ENCODE results near the gene NUP37.

Gene NUP37

DNA sequence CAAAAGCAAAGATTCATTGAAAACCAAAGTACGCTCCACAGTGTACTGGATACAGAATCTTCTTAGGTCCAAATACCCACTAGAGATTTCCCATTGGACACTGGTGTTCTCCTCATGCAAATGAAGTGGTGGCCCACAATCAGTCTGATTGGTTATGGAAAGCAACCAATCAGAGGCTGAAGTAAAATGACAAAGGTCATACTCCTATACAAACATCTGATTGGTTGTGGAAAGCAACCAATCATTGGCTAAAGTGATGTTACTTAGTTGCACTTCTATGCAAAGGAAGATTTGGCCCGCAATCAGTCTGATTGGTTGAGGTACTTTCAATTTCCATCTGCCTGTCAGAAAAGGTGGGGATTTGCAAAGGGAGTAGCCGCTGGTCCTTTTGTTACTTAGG, 56.8 kb downstream of the NUP37 start:
- no peak overlapping the region for H3K4me3 ChIP-seq (ENCODE audit: severe bottlenecking)
- H3K36me3 ChIP-seq (ENCODE audit: low read depth), result peaks cover 13% of the 10 kb centered on the region
- ATAC-seq (ENCODE audit: low read depth), result no peak
- DNase-seq (ENCODE audit: low spot score), result no peak
- TF ChIP-seq, protein P1, sequence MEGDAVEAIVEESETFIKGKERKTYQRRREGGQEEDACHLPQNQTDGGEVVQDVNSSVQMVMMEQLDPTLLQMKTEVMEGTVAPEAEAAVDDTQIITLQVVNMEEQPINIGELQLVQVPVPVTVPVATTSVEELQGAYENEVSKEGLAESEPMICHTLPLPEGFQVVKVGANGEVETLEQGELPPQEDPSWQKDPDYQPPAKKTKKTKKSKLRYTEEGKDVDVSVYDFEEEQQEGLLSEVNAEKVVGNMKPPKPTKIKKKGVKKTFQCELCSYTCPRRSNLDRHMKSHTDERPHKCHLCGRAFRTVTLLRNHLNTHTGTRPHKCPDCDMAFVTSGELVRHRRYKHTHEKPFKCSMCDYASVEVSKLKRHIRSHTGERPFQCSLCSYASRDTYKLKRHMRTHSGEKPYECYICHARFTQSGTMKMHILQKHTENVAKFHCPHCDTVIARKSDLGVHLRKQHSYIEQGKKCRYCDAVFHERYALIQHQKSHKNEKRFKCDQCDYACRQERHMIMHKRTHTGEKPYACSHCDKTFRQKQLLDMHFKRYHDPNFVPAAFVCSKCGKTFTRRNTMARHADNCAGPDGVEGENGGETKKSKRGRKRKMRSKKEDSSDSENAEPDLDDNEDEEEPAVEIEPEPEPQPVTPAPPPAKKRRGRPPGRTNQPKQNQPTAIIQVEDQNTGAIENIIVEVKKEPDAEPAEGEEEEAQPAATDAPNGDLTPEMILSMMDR (IDR thresholded peaks at IDR 0.05; ENCODE audit: poor library complexity, severe bottlenecking), result no peak
- no peak overlapping the region for H3K27ac ChIP-seq (ENCODE audit: poor library complexity, severe bottlenecking)
- H3K4me1 ChIP-seq (ENCODE audit: insufficient read depth, poor library complexity, severe bottlenecking), result no peaks in the 10 kb centered on the region
- no peaks in the 10 kb centered on the region for H3K27me3 ChIP-seq (ENCODE audit: insufficient read depth, poor library complexity, severe bottlenecking)
- no peaks in the 10 kb centered on the region for H3K9me3 ChIP-seq (ENCODE audit: severe bottlenecking)

- H3K9me3 ChIP-seq (ENCODE audit: severe bottlenecking), result no peaks in the 10 kb centered on the region
- H3K27me3 ChIP-seq (ENCODE audit: insufficient read depth, poor library complexity, severe bottlenecking), result no peaks in the 10 kb centered on the region
- no peak overlapping the region for H3K27ac ChIP-seq (ENCODE audit: poor library complexity, severe bottlenecking)
- TF ChIP-seq, protein P1 (IDR thresholded peaks at IDR 0.05; ENCODE audit: poor library complexity, severe bottlenecking), result no peak
- H3K36me3 ChIP-seq (ENCODE audit: low read depth), result peaks cover 20% of the 10 kb centered on the region
- H3K4me1 ChIP-seq (ENCODE audit: insufficient read depth, poor library complexity, severe bottlenecking), result no peaks in the 10 kb centered on the region
- H3K4me3 ChIP-seq (ENCODE audit: severe bottlenecking), result peak overlapping the region; percentile 74
- ATAC-seq (ENCODE audit: low read depth) (no peak), DNase-seq (ENCODE audit: low spot score) (no peak)
These were observed 57.5 kb downstream of the NUP37 start for GRCh38 chr12:102062419-102062806.

DNA sequence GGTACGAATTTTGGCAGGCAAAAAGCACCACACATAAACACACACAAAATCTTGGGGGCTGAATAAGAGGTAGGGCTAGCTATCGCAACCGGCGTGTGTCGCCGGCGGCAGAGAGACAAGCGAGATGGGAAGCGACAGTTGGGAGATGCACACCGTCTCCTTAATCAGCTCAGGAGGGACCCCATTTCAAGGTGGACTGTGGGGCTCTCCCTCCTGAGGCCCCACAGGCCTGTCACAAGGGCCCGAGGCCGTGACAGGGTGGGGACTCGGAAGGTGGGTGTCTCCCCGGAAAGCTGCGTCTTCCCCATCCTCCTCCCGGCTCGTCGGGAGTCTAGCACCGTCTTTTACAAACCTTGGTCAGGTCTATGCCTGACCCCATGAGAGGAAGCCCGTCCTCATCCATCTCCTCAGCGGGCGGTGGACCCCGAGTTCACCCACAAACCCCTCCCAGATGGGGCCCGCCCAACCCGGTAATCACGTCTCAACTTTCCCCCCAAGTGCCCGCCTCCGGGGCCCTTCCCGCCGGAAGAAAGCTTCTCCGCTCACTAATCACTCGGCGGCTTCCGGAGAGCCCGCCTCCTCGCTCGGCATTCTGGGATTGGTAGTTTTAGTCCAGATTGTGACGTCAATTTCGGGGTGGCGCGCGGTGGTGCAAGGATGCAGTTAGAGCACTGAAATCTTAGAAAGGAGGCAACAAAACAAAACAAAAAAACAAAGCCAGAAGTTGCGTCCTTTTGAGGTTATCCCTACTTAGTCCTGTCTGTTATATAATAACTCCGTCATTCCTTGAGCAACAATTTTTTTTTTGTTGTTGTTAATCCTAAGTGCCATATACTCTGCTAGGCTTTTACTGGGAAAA, 58.1 kb downstream of the NUP37 start, which contains the start of gene WASHC3:
WASHC3 (minus strand) TSS at position 432 of the 859 bp plus-strand sequence; CDS start at position 403, 29 bp downstream.
- Histone ChIP-seq H3K4me3 (ENCODE audit: severe bottlenecking) (peak within 1 kb of the TSS; percentile 74), H3K9me3 (ENCODE audit: severe bottlenecking) (no peaks in the 10 kb centered on the region), H3K4me1 (ENCODE audit: insufficient read depth, poor library complexity, severe bottlenecking) (no peaks in the 10 kb centered on the region), H3K27me3 (ENCODE audit: insufficient read depth, poor library complexity, severe bottlenecking) (no peaks in the 10 kb centered on the region), H3K27ac (ENCODE audit: poor library complexity, severe bottlenecking) (peak within 1 kb of the TSS; percentile 12), H3K36me3 (ENCODE audit: low read depth) (peaks cover 26% of the 10 kb centered on the region)
- TF ChIP-seq, protein P1 (IDR thresholded peaks at IDR 0.05; ENCODE audit: poor library complexity, severe bottlenecking), result no peak
- DNase-seq (ENCODE audit: low spot score) (peak; percentile 91), ATAC-seq (ENCODE audit: low read depth) (peak; percentile 96)

GRCh38 chr12:102061096-102061559, 58.8 kb downstream of the NUP37 start:
- Histone ChIP-seq H3K4me1 (ENCODE audit: insufficient read depth, poor library complexity, severe bottlenecking) (no peaks in the 10 kb centered on the region), H3K9me3 (ENCODE audit: severe bottlenecking) (no peaks in the 10 kb centered on the region), H3K4me3 (ENCODE audit: severe bottlenecking) (peak overlapping the region; percentile 74), H3K36me3 (ENCODE audit: low read depth) (peaks cover 33% of the 10 kb centered on the region), H3K27me3 (ENCODE audit: insufficient read depth, poor library complexity, severe bottlenecking) (no peaks in the 10 kb centered on the region), H3K27ac (ENCODE audit: poor library complexity, severe bottlenecking) (peak overlapping the region; percentile 12)
- peak; percentile 14 for ATAC-seq (ENCODE audit: low read depth)
- TF ChIP-seq, protein P1 (IDR thresholded peaks at IDR 0.05; ENCODE audit: poor library complexity, severe bottlenecking), result no peak
- DNase-seq (ENCODE audit: low spot score), result no peak

GRCh38 chr12:102059343-102059742, 60.6 kb downstream of the NUP37 start:
- no peak for DNase-seq (ENCODE audit: low spot score)
- no peak overlapping the region for H3K27ac ChIP-seq (ENCODE audit: poor library complexity, severe bottlenecking)
- H3K4me3 ChIP-seq (ENCODE audit: severe bottlenecking), result no peak overlapping the region
- ATAC-seq (ENCODE audit: low read depth), result no peak
- H3K27me3 ChIP-seq (ENCODE audit: insufficient read depth, poor library complexity, severe bottlenecking), result no peaks in the 10 kb centered on the region
- no peaks in the 10 kb centered on the region for H3K4me1 ChIP-seq (ENCODE audit: insufficient read depth, poor library complexity, severe bottlenecking)
- peaks cover 43% of the 10 kb centered on the region for H3K36me3 ChIP-seq (ENCODE audit: low read depth)
- TF ChIP-seq, protein P1 (IDR thresholded peaks at IDR 0.05; ENCODE audit: poor library complexity, severe bottlenecking), result no peak
- H3K9me3 ChIP-seq (ENCODE audit: severe bottlenecking), result no peaks in the 10 kb centered on the region
